Stimulated activated CD8-positive, alpha-beta memory T cell treated with anti-CD3 and anti-CD28 coated beads, Interleukin-4, amount 100 ng/mL, for 24 hours (primary cell): ENCODE measurements around the gene GRIA4.
"Not testable (repeated sequence)": the region's sequence is repeated elsewhere in the genome, so short reads cannot be mapped to it uniquely, and the experiment has no call there.

Experiments used
- DNase-seq: peaks from one replicate; pipeline ENCODE4 v3.0.0-alpha.2; 2020; ENCODE audit warnings: low read depth

Gene GRIA4

DNA sequence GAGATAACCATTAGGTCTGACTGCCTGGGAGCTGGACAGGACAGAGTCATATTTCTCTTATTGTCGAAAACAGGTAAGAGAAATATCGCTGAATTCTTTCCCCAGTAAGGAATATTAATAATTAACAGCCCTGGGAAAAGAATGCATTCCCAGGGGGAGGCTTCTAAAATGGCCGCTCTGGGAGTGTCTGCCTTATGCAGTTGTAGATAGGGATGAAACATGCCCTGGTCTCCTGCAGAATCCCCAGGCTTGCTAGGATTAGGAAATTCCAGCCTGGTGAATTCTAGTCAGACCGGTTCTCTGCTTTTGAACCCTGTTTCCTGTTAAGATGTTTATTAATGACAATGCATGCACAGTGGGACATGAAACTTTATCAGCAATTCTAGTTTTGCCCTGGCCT, 393.2 kb downstream of the GRIA4 start:
- not testable (repeated sequence) for DNase-seq

DNA sequence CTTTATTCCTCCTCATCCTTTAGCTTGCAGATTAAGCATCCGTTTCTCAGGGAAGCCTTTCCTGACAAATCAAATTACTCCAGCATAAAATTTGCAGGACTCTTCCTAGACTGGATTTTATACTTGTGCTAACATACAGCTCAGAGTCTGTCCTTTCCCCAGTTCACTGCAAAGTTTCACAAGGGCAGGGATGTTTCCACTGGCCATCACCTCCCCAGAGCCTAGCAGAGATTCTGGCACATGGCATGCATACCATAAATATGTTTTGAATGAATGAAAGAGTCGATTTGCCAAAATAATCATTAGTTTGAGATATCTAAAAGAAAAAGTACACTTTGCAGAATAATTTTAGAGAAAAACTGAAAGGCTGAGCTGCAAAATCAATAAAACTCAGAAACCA, 401.6 kb downstream of the GRIA4 start:
- DNase-seq = no peak

DNA sequence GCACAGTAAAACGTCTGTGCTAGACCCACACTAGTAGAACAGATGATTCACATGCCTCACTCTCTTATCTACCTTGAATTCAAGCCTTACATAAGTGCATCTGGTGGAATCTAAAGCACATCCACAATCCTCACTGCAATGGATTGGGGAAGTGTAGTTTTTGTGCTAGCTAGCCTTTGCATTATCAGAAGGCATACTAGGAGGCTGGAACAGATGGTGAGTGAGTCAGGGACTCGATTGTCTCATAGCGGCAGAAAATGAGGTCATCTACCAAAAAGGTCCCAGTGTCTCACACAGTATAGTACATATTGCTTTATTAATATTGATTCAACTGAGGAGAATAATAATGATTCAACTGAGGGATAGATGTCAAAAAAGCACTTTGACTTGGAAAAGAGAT, 402.9 kb downstream of the GRIA4 start:
- no peak for DNase-seq

DNA sequence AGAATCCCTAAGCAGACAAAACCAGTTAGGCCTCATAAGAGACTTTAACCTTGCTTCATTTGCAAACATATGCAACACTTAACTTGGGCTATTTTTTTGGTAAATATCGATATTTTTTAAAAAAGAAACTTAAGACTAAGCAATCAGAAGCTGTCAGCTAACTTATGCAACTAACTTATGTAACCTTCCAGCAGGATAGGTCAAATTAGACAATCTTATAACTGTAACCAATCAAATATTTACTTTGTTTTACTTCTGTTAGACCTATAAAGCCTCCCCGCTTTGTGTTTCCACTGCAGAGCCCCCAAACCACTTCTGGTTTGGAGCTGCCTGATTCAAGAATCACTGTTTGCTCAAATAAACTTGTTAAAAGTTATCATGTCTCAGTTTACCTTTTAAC, 404.2 kb downstream of the GRIA4 start:
- DNase-seq = no peak

- no peak for DNase-seq
These were observed 404.7 kb downstream of the GRIA4 start for GRCh38 chr11:106014620-106015019.

- DNase-seq = no peak
These were observed 405.2 kb downstream of the GRIA4 start for GRCh38 chr11:106015066-106015465.

- DNase-seq = no peak
These were observed 407.2 kb downstream of the GRIA4 start for GRCh38 chr11:106017093-106017492.

GRCh38 chr11:106021181-106021966, 411.5 kb downstream of the GRIA4 start:
- DNase-seq = no peak

DNA sequence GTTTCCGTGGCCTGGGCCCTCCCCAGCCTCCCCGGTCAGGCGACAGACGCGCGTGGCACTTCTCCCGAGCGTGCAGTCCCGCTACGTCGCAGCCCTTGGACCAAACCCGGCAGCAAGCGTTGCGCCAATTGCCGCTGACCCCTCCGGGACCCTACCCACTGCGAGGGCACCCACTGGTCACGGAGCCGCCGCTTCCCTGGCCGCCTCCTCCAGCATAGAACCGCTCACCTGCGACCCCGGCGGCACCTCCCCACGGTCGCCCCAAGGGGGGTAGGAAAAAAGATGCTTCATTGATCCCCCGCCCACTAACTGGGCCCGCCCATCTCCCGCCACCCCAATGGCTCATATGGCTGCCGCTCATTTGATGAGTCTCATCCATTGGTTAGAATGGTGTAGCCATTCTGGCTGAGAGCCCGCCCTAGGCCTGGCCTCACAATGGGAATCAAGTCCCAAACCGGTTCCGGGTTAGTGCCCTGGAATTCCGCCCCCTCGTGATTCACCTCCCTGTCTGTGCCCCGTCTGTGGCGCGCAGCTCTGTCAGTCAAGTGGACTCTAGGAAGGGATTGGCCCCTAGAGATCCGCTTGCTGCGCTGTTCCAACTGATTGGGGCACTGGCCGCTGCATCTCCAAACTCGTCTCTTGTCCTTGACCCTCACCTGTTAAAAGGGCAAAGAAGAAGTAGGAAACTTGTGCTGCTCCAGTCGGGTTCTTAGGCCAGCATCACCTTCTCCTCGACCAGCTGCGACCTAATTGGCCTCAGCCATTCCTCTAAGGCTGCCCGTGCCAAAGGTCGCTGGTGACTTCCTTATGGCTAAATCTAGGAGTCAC, 412.3 kb downstream of the GRIA4 start, which contains the start of gene MSANTD4:
TSS of gene MSANTD4 (minus strand) at position 274 of the 828 bp plus-strand sequence. CDS start 11,323 bp downstream, outside the sequence.
- DNase-seq = peak; percentile 93

GRCh38 chr11:106022795-106023275, 413.0 kb downstream of the GRIA4 start:
- DNase-seq = no peak

DNA sequence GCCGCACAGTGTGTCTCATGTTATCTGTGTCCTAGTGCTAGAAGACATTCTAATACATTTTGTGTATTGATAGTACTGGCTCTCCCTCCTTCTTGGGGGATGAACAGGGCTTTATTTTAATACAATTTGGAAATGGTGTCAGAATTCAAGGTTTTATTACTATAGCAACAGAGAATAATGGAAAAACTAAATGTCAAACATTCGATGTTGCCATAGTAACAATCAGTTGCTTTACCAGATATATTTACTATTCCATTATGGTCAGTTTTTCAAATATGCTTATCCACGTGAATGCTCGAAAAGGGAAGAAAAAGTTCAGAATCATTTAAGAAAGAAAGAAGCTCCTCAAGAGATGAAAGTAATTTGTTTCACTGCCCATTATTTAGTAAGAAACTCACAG, 420.7 kb downstream of the GRIA4 start:
- no peak for DNase-seq

DNA sequence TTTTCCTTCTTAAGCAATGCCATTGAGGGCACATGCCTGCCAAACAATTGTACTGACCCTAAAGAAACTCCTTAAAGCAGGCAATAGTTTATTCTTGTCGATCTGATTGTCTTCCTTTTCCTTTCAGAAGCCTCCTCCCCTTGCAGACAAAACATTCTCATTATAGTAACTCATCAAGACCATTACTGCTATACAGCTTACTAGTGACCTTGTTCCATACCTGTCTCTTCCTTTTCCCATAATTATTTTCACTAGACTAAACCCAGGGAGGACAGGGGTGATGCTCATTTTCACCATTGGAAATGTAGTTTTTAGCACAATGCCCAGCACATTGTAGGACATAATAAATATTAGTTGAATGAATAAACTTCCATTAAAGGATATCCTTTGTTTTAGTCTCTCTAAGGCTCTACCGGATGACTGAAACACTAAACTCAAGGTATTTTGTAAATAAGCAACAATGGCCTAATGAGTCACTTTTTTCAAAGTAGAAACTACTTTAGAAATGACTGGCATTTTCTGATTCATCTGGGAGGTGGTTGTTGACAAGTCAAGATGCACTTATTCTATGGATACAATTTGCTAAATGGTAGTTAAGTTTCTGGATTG, 421.4 kb downstream of the GRIA4 start:
- DNase-seq = no peak
